Naive thymus-derived CD4-positive, alpha-beta T cell (primary cell): Measurements from ENCODE around the gene FLII. TPM values are rescaled to one million over a fixed set of nuclear protein-coding genes. Genes with fewer than 3 reads are reported as not detected.

ENCODE experiments used
- ATAC-seq: fragments of 150-1000 bp; cut with Tn5 transposase; 2 replicates; pipeline ENCODE4 v1.10.0; 2021; ENCODE audit warnings: mild to moderate bottlenecking, moderate library complexity
- CTCF ChIA-PET: fragments of 350-600 bp; sonication (Branson Sonifier 250); formaldehyde crosslinking; loops from one replicate; lab custom pipeline; 2021; ENCODE audit warnings: antibody characterized with exemption; lab: Charles Lee
- POLR2A ChIA-PET: fragments of 350-600 bp; sonication (Branson Sonifier 250); formaldehyde crosslinking; loops from one replicate; lab custom pipeline; 2021; ENCODE audit warnings: antibody characterized with exemption, inconsistent platforms; lab: Charles Lee
- DNase-seq, 9 donors: peaks; one replicate each; pipeline versions ENCODE4 v3.0.0 to v3.0.0-alpha.2; 2020 to 2022; ENCODE audit warnings: mixed read lengths in 1 of 9
- H3K27ac ChIP-seq: one replicate; pipeline ENCODE4 v1.7.0; 2013; ENCODE audit warnings: mild to moderate bottlenecking, low read depth, low read length, moderate library complexity
- H3K27me3 ChIP-seq, 2 donors: one replicate each; pipeline ENCODE4 v1.7.0; 2013; ENCODE audit warnings: low read length in 2 of 2, mild to moderate bottlenecking in 2 of 2, moderate library complexity in 2 of 2; ENCODE audit not compliant: control insufficient read depth in 2 of 2, insufficient read depth in 2 of 2
- H3K36me3 ChIP-seq, 3 experiments: 1 replicate in 2 of 3; 2 replicates in 1 of 3; pipeline ENCODE4 v1.7.0; 2013; ENCODE audit warnings: low read length in 3 of 3, mild to moderate bottlenecking in 3 of 3, moderate library complexity in 1 of 3; ENCODE audit not compliant: insufficient read depth in 3 of 3, control insufficient read depth in 2 of 3
- H3K4me1 ChIP-seq, 2 donors: one replicate each; pipeline ENCODE4 v1.7.0; 2013; ENCODE audit warnings: low read length in 2 of 2, mild to moderate bottlenecking in 2 of 2, moderate library complexity in 1 of 2; ENCODE audit not compliant: control insufficient read depth in 2 of 2, insufficient read depth in 2 of 2
- H3K4me3 ChIP-seq: 2 replicates; pipeline ENCODE4 v1.7.0; 2013; ENCODE audit warnings: mild to moderate bottlenecking, low read length
- H3K9me3 ChIP-seq, 3 experiments: 1 replicate in 2 of 3; 2 replicates in 1 of 3; pipeline ENCODE4 v1.7.0; 2013; ENCODE audit warnings: low read length in 3 of 3; ENCODE audit not compliant: control insufficient read depth in 2 of 3
- H3K27ac Mint-ChIP-seq, 9 donors: one replicate each; pipeline ENCODE4 v1.8.0; 2020 to 2022; ENCODE audit warnings: mixed read lengths in 9 of 9, mild to moderate bottlenecking in 8 of 9, moderate library complexity in 5 of 9, inconsistent platforms in 2 of 9
- H3K27me3 Mint-ChIP-seq, 5 donors: one replicate each; pipeline ENCODE4 v1.8.0; 2021 to 2022; ENCODE audit warnings: mixed read lengths in 5 of 5, mild to moderate bottlenecking in 1 of 5
- H3K36me3 Mint-ChIP-seq, 5 donors: one replicate each; pipeline ENCODE4 v1.8.0; 2020 to 2022; ENCODE audit warnings: mixed read lengths in 5 of 5, mild to moderate bottlenecking in 3 of 5, inconsistent platforms in 1 of 5
- H3K4me1 Mint-ChIP-seq, 7 donors: one replicate each; pipeline ENCODE4 v1.8.0; 2020 to 2022; ENCODE audit warnings: mixed read lengths in 7 of 7, mild to moderate bottlenecking in 3 of 7, inconsistent platforms in 1 of 7
- H3K4me3 Mint-ChIP-seq, 10 donors: one replicate each; pipeline ENCODE4 v1.8.0; 2020 to 2022; ENCODE audit warnings: mild to moderate bottlenecking in 10 of 10, mixed read lengths in 10 of 10, moderate library complexity in 6 of 10, inconsistent platforms in 2 of 10
- H3K9me3 Mint-ChIP-seq, 11 donors: one replicate each; pipeline ENCODE4 v1.8.0; 2020 to 2022; ENCODE audit warnings: mixed read lengths in 11 of 11, mild to moderate bottlenecking in 4 of 11, inconsistent platforms in 1 of 11, moderate library complexity in 1 of 11
- intact Hi-C, 2 donors: fragments of 100-400 bp; cut with micrococcal nuclease; formaldehyde crosslinking; loops; one replicate each; pipeline ENCODE4 v1.15.1; 2023
- polyA plus RNA-seq, 2 donors: library from polyadenylated mRNA; unstranded; fragments of 300-500 nt; fragmentation: Illumina TruSeq; gene quantifications; one replicate each; pipeline ENCODE4 v1.2.3, GENCODE V29; 2021
- total RNA-seq, 6 experiments: library from RNA in 5 of 6; stranded (reverse) in 5 of 6; gene quantifications; 1 replicate in 5 of 6; 2 replicates in 1 of 6; pipeline ENCODE4 v1.2.3 and lab custom pipeline; 2021 to 2026

The FLII gene
- total and polyA plus RNA-seq, 7 experiments from 2014 or later = 93.1 to 348 (median 297) TPM

DNA sequence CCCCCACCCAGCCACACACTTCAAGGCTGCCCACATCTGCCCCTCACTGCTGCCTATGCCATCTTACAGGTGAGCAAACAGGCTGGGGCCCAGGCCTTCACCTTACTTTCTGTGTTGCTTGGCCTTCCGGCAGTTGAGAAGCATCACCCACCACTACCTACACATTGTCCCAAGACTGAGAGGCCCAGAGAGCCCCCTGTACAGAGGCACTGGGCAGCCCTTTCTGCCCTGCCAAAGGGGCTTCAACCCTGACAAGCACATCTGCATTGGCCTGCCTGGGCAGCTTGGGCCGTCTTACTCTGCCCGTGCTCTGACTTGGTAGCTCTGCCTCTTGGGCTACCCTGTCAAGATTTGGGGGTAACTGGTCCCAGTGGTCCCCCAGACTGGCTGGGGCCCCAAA is 3.1 kb upstream of the FLII start:
- Mint-ChIP-seq H3K27me3 (no peaks in the 10 kb centered on the region), H3K4me3 (peak overlapping the region; percentile 78 to 96 (median 84)), H3K36me3 (peaks cover 0 to 6% (median 5%) of the 10 kb centered on the region in 5 donors), H3K27ac (peak overlapping the region; percentile 19 to 88 (median 80)), H3K4me1 (peaks cover 11 to 46% (median 31%) of the 10 kb centered on the region in 7 donors), H3K9me3 (peaks cover 0 to 2% (median 0%) of the 10 kb centered on the region in 11 donors)
- H3K27ac ChIP-seq = peak overlapping the region; percentile 95
- ATAC-seq (no peak), DNase-seq (no peak)
- H3K4me3 ChIP-seq = no peak overlapping the region
- POLR2A ChIA-PET = interaction anchor here (1.3 kb wide), 1 partner anchor 56 kb away, joined by 3 read pairs; no protein-coding TSS in a partner anchor
- CTCF ChIA-PET = interaction anchor here (1.2 kb wide), 1 partner anchor 13 kb away, joined by 4 read pairs; no protein-coding TSS in a partner anchor
- no peaks in the 10 kb centered on the region for H3K27me3 ChIP-seq
- intact Hi-C loops = loop anchor here (2.0 to 5.0 kb wide), 5 partner anchors 101 to 1909 kb away; partner anchors contain the start of genes CENPV (in 1 of the 2), COPS3 (in 1 of the 2), DRG2 (in 1 of the 2) and SHMT1 (in 1 of the 2)
- no peaks in the 10 kb centered on the region for H3K9me3 ChIP-seq
- H3K4me1 ChIP-seq = peaks cover 29 to 37% of the 10 kb centered on the region in 2 donors
- peaks cover 0 to 36% (median 4%) of the 10 kb centered on the region in 3 experiments for H3K36me3 ChIP-seq

GRCh38 chr17:18261146-18261515 is 2.6 kb upstream of the FLII start:
- intact Hi-C loops = loop anchor here (2.0 to 5.0 kb wide), 5 partner anchors 102 to 1908 kb away; partner anchors contain the start of genes CENPV (in 1 of the 2), COPS3 (in 1 of the 2), DRG2 (in 1 of the 2) and SHMT1 (in 1 of the 2)
- Mint-ChIP-seq H3K9me3 (peaks cover 0 to 2% (median 0%) of the 10 kb centered on the region in 11 donors), H3K36me3 (peaks cover 0 to 6% (median 5%) of the 10 kb centered on the region in 5 donors), H3K27ac (peak overlapping the region; percentile 77 to 88 (median 84)), H3K4me1 (peaks cover 11 to 51% (median 34%) of the 10 kb centered on the region in 7 donors), H3K27me3 (no peaks in the 10 kb centered on the region), H3K4me3 (peak overlapping the region; percentile 78 to 96 (median 84))
- ChIA-PET CTCF (interaction anchor here (0.9 kb wide), 1 partner anchor 16 kb away, joined by 3 read pairs; no protein-coding TSS in a partner anchor), POLR2A (interaction anchor here (1.1 to 1.3 kb wide), 3 partner anchors 54 to 72 kb away, joined by 3 to 5 read pairs (median 4); partner anchors contain the start of genes SMCR8 and TOP3A)
- ATAC-seq (no peak), DNase-seq (peak in 1 of 9 donors; percentile 46)
- peaks cover 29 to 42% of the 10 kb centered on the region in 2 donors for H3K4me1 ChIP-seq
- peak overlapping the region; percentile 84 for H3K4me3 ChIP-seq
- peak overlapping the region; percentile 95 for H3K27ac ChIP-seq
- peaks cover 0 to 39% (median 4%) of the 10 kb centered on the region in 3 experiments for H3K36me3 ChIP-seq
- H3K27me3 ChIP-seq = no peaks in the 10 kb centered on the region
- H3K9me3 ChIP-seq = no peaks in the 10 kb centered on the region

DNA sequence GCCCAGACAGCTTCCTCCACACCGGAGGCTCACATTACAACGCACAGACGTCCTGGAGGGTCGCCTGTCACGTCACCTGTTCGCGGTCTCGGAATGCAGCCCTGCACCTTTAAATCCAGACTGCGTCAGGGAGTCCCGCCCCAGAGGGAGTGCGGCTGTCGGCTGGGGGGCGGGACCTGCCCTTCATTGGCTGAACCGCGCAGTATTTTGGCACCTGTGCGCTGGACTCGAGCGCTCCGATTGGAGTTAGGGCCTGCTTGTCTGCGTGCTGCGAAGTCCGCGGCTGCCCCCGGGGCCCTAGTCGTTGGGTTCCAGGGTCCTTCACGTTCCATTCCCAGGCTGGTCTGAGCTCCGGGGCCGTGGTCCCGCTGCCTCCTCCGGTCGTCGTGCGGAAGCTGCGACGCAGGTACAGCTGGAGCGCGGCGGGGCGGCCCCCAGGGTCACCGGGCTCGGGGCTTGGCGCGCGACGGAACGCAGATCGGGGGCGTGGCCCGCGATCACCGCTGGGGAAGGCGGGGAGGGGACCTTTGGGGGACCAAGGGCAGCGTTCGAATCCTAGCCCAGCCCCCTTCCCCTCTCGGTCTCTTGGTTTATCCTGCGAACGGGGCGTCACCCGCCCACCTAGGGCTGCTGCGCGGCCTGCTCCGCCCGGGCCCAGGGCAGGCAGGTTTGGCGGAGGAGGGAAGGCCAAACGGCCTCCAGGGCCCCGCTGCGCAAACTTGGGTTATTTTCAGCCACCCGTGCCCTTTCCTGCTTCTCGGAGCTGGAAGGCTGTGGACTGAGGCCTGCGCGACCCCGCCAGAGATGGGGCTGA is 2.0 kb upstream of the FLII start, which contains the start of gene MIEF2:
Gene MIEF2 (plus strand): TSS at position 331 of the 814 bp plus-strand sequence. CDS start 2,059 bp downstream, outside the sequence.
- H3K36me3 ChIP-seq = peaks cover 4 to 43% (median 5%) of the 10 kb centered on the region in 3 experiments
- H3K27me3 ChIP-seq = no peaks in the 10 kb centered on the region
- peak within 1 kb of the TSS; percentile 84 for H3K4me3 ChIP-seq
- H3K27ac Mint-ChIP-seq = peak within 1 kb of the TSS; percentile 77 to 92 (median 84)
- H3K27ac ChIP-seq = peak within 1 kb of the TSS; percentile 95
- ChIA-PET POLR2A (interaction anchor here (0.6 to 1.3 kb wide), 4 partner anchors 53 to 71 kb away, joined by 3 to 5 read pairs (median 4); partner anchors contain the start of genes SMCR8 and TOP3A), CTCF (interaction anchor here (0.9 kb wide), 1 partner anchor 17 kb away, joined by 3 read pairs; no protein-coding TSS in a partner anchor)
- H3K4me3 Mint-ChIP-seq = peak within 1 kb of the TSS; percentile 78 to 96 (median 84)
- peaks cover 0 to 2% (median 0%) of the 10 kb centered on the region in 11 donors for H3K9me3 Mint-ChIP-seq
- no peaks in the 10 kb centered on the region for H3K9me3 ChIP-seq
- no peaks in the 10 kb centered on the region for H3K27me3 Mint-ChIP-seq
- peaks cover 29 to 47% of the 10 kb centered on the region in 2 donors for H3K4me1 ChIP-seq
- ATAC-seq (peak; percentile 91), DNase-seq (peak; percentile 80 to 92 (median 91))
- peaks cover 0 to 6% (median 5%) of the 10 kb centered on the region in 5 donors for H3K36me3 Mint-ChIP-seq
- peaks cover 11 to 57% (median 37%) of the 10 kb centered on the region in 7 donors for H3K4me1 Mint-ChIP-seq
- intact Hi-C loops = loop anchor here (1.0 to 5.0 kb wide), 8 partner anchors 35 to 1908 kb away; partner anchors contain the start of genes ALKBH5 (in 2 of the 2), LLGL1 (in 2 of the 2), SMCR8 (in 2 of the 2) and CENPV (in 1 of the 2)

DNA sequence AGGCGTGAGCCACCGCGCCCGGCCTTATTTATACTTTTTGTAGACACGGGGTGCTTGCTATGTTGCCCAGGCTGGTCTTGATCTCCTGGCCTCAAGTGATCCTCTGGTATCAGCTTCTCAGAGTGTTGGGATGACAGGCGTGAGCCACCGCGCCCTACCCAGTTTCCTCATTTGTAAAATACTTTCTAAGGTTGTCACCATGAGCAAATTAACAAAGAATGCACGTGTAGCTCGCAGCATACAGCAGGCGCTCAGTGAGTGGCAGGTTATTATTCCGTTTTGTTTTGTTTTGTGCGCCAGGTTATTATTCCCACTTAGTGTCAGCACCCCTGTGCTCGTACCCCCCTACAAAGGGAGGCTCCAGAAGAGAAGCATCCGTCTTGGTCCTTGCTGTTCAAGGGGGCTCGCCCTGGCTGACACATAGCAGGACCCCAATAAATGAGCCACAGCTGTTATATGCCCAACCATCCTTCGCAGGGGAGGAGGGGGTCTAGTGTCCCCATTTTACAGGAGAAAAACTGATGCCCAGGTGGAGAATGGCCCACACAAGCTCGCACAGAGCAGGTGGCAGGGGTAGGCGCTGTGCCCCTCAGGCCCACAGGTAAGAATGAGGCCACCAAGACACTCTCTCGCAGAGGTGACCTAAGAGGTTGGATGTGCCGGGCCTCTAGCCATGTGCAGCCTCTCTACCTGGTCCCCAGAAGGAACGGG is 1.2 kb upstream of the FLII start:
- Mint-ChIP-seq H3K27ac (peak overlapping the region; percentile 77 to 92 (median 84)), H3K9me3 (peaks cover 0 to 2% (median 0%) of the 10 kb centered on the region in 11 donors), H3K4me1 (peaks cover 11 to 60% (median 37%) of the 10 kb centered on the region in 7 donors), H3K4me3 (peak overlapping the region; percentile 78 to 96 (median 84)), H3K36me3 (peaks cover 0 to 6% (median 5%) of the 10 kb centered on the region in 5 donors), H3K27me3 (no peaks in the 10 kb centered on the region)
- Histone ChIP-seq H3K36me3 (peaks cover 0 to 43% (median 5%) of the 10 kb centered on the region in 3 experiments), H3K9me3 (no peaks in the 10 kb centered on the region), H3K4me1 (peaks cover 29 to 47% of the 10 kb centered on the region in 2 donors), H3K27me3 (no peaks in the 10 kb centered on the region), H3K27ac (peak overlapping the region; percentile 95), H3K4me3 (peak overlapping the region; percentile 84)
- ATAC-seq (no peak), DNase-seq (no peak)
- ChIA-PET CTCF (interaction anchor here (0.8 kb wide), 1 partner anchor 16 kb away, joined by 3 read pairs; no protein-coding TSS in a partner anchor), POLR2A (interaction anchor here (0.6 to 1.2 kb wide), 4 partner anchors 13 to 77 kb away, joined by 3 to 4 read pairs (median 3); no protein-coding TSS in a partner anchor)
- intact Hi-C loops = loop anchor here (1.0 to 5.0 kb wide), 8 partner anchors 34 to 1907 kb away; partner anchors contain the start of genes ALKBH5 (in 2 of the 2), LLGL1 (in 2 of the 2), SMCR8 (in 2 of the 2) and CENPV (in 1 of the 2)

DNA sequence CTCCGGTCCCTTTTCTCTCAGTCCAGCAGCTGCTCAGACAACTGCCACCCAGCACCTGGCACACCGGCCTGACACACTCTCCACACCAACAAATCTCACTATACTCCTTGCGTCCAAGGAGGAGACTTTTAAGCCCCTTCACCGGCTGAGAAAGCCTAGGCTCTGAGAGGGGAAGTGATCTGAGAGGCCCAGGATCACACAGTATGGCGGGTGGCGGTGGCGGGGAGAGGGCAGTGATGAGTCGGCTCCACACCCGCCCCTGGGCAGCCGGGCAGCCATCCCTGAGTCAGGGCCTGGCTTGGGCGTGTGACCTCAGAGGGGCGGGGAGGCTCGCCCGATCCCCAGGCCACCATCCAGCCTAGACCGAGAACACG is 569 bp downstream of the FLII start:
- Histone ChIP-seq H3K4me3 (peak overlapping the region; percentile 79), H3K36me3 (peaks cover 5 to 43% (median 8%) of the 10 kb centered on the region in 3 experiments), H3K9me3 (no peaks in the 10 kb centered on the region), H3K4me1 (peaks cover 29 to 47% of the 10 kb centered on the region in 2 donors), H3K27me3 (no peaks in the 10 kb centered on the region), H3K27ac (peak overlapping the region; percentile 84)
- ATAC-seq (peak; percentile 68), DNase-seq (peak; percentile 24 to 69 (median 37))
- intact Hi-C loops = loop anchor here in 1 of 2 donors (1.0 kb wide), 1 partner anchor 10 kb away; no protein-coding TSS in a partner anchor
- Mint-ChIP-seq H3K4me3 (peak overlapping the region; percentile 93 to 98 (median 96)), H3K27me3 (no peaks in the 10 kb centered on the region), H3K9me3 (peaks cover 0 to 2% (median 0%) of the 10 kb centered on the region in 11 donors), H3K27ac (peak overlapping the region; percentile 85 to 93 (median 89)), H3K4me1 (peaks cover 11 to 56% (median 36%) of the 10 kb centered on the region in 7 donors), H3K36me3 (peaks cover 0 to 8% (median under 1%) of the 10 kb centered on the region in 5 donors)
- ChIA-PET POLR2A (interaction anchor here (1.1 kb wide), 1 partner anchor 34 kb away, joined by 3 read pairs; no protein-coding TSS in a partner anchor), CTCF (no interaction called here)
